ENCODE results near the gene KLK12. TPM values are rescaled to one million over a fixed set of nuclear protein-coding genes. Genes with fewer than 3 reads are reported as not detected.
A peak's percentile ranks its signal among the peaks of the same experiment; 100 is the strongest.

KLK12 gene
- total RNA-seq, 1 experiment from 2014 or later: not detected

DNA sequence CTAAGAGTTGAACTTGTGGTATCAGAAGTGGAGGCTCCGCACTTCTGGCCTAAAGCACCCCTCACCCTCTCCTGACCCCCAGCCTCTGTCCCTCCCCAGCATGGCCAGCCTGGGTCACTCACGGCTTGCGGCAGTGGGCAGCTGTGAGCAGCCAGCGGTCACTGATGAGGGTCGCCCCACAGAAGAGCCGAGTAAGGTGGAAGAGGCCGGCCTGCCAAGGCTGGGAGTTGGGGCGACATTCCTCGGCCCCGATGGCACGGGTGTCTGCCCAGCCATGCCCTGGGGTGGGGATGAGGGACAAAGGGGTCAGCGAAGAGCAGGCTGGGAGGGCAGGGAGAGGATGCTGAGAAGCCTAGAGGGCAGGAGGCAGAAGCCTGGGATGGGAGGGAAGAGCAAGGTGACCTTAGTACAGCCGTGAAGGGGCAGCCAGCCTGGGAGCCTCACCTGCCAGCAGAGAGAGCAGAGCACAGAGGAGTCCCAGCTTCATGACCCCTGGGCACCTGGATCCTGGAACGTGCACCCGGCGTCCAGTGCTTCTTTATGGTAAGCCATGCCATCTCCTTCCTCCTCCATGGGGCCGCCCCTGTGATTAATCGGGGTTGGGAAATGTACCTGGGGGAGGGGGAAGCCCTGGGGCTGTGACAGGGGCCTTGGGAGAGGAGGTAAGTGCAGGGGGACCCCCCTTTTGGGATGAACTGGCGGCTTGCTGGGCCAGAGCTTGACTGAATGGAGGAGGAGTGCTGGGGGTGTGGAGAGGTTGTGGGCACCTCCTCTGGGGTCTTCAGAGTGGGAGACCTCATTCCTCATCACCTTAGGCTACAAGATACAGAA, 25.5 kb downstream of the KLK12 start:
- TF ChIP-seq, protein P1, sequence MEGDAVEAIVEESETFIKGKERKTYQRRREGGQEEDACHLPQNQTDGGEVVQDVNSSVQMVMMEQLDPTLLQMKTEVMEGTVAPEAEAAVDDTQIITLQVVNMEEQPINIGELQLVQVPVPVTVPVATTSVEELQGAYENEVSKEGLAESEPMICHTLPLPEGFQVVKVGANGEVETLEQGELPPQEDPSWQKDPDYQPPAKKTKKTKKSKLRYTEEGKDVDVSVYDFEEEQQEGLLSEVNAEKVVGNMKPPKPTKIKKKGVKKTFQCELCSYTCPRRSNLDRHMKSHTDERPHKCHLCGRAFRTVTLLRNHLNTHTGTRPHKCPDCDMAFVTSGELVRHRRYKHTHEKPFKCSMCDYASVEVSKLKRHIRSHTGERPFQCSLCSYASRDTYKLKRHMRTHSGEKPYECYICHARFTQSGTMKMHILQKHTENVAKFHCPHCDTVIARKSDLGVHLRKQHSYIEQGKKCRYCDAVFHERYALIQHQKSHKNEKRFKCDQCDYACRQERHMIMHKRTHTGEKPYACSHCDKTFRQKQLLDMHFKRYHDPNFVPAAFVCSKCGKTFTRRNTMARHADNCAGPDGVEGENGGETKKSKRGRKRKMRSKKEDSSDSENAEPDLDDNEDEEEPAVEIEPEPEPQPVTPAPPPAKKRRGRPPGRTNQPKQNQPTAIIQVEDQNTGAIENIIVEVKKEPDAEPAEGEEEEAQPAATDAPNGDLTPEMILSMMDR (conservative IDR thresholded peaks at IDR 0.05): no peak
- Mint-ChIP-seq H3K4me1 (peaks cover 3 to 6% of the 10 kb centered on the region in 2 experiments; a peak in 3 of 4 replicates), H3K9me3 (no peaks in the 10 kb centered on the region), H3K36me3 (ENCODE audit: insufficient read depth in 1 of 3, low read depth in 3 of 3) (no peaks in the 10 kb centered on the region), H3K27me3 (ENCODE audit: low read depth) (peaks cover 51% of the 10 kb centered on the region), H3K27ac (no peak overlapping the region), H3K4me3 (no peak overlapping the region)
- Histone ChIP-seq H3K4me1 (ENCODE audit: insufficient read depth, low read length) (no peaks in the 10 kb centered on the region), H3K79me1 (ENCODE audit: insufficient read depth, low read depth, low read length, poor library complexity, severe bottlenecking) (no peaks in the 10 kb centered on the region), H3K56ac (ENCODE audit: insufficient read length, low read depth, low read length) (no peak overlapping the region), H2BK120ac (ENCODE audit: low read depth, low read length, poor library complexity, severe bottlenecking) (no peak overlapping the region), H3K4ac (ENCODE audit: low read depth, low read length) (no peak overlapping the region), H3K23me2 (ENCODE audit: insufficient read length, low read depth, low read length, poor library complexity, severe bottlenecking) (peaks cover 3% of the 10 kb centered on the region), H3K27ac (ENCODE audit: insufficient read length, low read depth, low read length) (no peak overlapping the region), H3K9ac (ENCODE audit: extremely low read depth, insufficient read length, low read length) (no peak overlapping the region), H3K14ac (ENCODE audit: insufficient read depth, low read length) (peak overlapping the region; percentile 36; the same call in 1 of the 2 replicates), H4K8ac (replicated peaks; ENCODE audit: insufficient read length, low read depth, low read length) (no peak overlapping the region), H2AFZ (ENCODE audit: low read length) (no peak overlapping the region), H2BK5ac (ENCODE audit: insufficient read length, low read length) (no peak overlapping the region), H2BK20ac (ENCODE audit: low read depth, low read length, poor library complexity, severe bottlenecking) (no peak overlapping the region), H3K18ac (ENCODE audit: insufficient read length, low read depth, low read length) (no peak overlapping the region), H3K9me3 (ENCODE audit: control insufficient read depth, low read depth, low read length) (no peaks in the 10 kb centered on the region), H3K79me2 (ENCODE audit: insufficient read depth, low read length) (no peaks in the 10 kb centered on the region), H4K5ac (ENCODE audit: insufficient read length, low read depth, low read length) (no peak overlapping the region), H3K23ac (ENCODE audit: insufficient read length, low read depth, low read length) (no peak overlapping the region), H2BK12ac (ENCODE audit: insufficient read length, low read depth, low read length) (no peak overlapping the region), H3K27me3 (ENCODE audit: insufficient read depth, low read length) (no peaks in the 10 kb centered on the region), H3K4me2 (ENCODE audit: insufficient read depth, insufficient read length, low read length) (no peak overlapping the region), H3T11ph (ENCODE audit: low read length) (no peak overlapping the region), H4K20me1 (ENCODE audit: control insufficient read depth, insufficient read depth, insufficient read length) (no peaks in the 10 kb centered on the region), H2AK5ac (ENCODE audit: insufficient read length, low read length) (no peak overlapping the region), H4K91ac (ENCODE audit: insufficient read length, low read depth, low read length) (no peak overlapping the region), H2BK15ac (ENCODE audit: low read depth, low read length) (no peak overlapping the region)
- WGBS (ENCODE audit: extremely low coverage, insufficient read length, low lambda C conversion rate): no CpG with 5 or more reads among the region's 19 CpGs
- no peak for DNase-seq
